NCI-H2227 treated with DMSO at 0.1 percent for 48 hours (cell line): ENCODE data around the gene SNX3.

Source experiments
- DNase-seq: peaks from one replicate; lab custom pipeline; 2025; lab: John Stamatoyannopoulos, UW

Gene SNX3

DNA sequence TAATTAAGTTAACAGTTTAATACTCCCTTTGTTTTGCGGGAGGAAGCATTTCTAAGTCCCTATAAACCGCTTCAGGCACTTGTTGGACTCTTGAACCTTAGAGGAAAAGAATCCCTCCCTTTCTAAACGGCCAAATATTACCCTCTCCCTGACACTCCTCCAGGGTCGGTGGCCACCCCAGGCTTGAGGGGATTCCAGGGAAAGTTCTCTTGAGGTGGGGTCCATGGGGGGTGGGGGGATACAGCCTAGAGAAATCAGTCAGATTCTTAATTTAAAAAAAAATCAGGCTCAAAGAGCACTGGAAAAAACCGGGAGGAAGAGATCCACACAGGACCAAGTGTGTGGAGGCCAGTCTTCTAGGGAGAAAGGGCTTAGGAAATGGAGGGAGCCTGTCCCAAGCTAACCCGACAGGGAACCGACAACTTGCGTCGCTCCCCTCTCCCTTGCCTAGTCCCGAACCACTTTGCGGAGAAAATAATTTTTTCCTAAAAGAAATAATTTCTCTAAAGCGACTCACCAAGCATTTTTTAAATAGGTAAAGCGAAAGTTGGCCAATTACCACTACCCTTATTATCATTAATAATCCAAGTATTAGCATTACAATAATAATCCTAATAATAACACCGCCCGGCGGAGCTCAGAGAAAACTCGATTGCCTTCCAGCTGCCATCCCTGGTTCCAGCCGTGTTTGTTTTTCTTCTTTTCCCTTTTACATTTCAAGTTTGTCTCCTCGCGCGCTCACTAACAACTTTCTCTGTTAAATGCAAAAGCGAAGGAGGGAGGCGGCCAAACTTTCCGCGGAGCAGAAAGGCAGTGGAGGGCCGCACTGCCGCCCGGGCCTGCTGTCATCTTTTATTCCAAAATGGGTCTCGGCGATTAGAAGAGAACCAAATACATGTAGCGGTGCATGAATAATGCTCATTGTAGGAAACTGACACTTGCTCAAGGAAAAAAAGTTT, 90.2 kb downstream of the SNX3 start:
- DNase-seq: no peak

DNA sequence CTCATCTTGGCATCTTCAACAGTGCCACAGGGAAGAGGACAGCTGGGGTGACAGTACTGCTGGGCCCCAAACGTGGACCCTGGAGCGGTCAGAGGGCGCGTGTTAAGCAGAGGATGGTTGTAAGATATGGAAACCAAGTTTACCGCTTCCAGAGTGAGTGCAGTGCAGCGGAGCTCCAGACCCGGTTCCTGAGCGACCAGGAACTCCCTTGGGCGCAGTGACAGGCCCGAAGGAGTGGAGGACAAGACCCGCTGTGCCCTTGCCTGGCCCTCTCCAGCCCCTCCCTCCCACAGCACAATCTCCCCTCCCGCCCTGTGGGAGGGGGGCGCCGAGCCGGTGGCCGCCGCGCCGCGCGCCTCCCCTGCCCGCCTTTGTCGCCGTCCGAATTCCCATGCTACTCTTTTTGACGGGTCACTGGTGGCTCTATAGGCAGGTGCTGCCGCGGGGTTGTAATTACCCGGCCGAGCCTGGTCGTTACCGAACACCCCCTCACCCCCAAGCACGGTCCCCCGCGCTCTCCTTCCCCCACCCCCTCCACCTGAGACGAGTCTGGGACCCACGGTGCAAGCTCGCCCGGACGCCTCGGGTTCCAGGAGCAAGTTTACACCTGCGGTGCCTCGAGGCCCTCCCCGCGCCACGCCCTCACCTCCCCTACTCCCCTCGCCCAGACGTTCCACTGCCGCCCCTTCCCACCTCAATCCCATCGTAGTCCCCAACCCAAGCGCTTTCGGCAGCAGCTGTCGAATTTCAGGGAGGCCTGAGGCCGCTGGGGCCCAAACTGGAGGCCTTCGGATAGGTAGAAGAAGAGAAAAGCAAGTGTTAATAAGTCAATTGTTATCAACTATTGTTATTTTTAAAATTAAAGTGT, 91.1 kb downstream of the SNX3 start:
- no peak for DNase-seq

DNA sequence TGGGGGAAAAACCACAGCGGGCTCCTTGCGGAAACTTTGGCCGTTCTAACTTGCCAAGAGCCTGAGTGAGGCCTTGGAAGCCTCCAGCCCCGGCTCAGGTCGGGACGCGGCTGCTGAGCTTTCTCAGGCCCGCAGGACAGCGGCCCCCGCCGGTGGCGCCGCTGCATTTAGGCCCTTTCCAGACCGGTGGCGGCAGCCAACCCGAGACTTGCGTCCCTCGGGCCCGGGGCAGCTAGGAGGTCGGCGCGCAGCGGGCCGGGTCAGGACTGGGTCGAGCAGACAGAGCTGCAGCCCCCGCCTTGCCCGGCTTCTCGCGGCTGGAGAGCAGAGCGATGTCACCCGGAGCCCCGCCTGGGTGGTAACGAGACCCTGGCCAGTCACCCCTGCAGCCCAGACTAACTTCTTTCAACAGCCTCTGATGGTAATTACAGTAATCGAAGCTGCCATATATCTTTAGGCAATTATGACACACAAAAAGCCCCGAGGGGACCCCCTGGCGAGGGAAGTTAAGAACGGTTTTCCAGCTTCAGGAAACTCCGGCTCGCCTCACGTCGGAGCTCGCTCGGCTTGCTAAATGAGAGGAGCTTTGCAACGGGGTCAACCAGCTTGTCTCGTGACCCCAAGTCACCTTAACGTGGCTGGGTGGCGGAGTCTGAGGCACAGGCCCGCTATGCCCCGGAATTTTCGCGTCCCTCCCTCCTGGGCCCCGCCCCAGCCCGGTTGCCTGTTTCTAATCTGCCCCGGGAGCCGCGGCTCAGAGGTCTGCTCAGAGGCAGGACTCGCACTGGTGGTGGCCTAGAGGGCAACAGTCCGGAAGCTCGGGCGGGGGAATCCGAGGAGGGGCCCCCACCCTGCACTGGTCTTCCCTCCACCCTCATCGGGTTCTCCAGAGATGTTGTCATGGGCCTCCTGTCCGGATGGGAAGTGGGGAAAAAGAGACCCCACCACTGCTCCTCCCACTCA, 92.1 kb downstream of the SNX3 start:
- peak; percentile 25 for DNase-seq

DNA sequence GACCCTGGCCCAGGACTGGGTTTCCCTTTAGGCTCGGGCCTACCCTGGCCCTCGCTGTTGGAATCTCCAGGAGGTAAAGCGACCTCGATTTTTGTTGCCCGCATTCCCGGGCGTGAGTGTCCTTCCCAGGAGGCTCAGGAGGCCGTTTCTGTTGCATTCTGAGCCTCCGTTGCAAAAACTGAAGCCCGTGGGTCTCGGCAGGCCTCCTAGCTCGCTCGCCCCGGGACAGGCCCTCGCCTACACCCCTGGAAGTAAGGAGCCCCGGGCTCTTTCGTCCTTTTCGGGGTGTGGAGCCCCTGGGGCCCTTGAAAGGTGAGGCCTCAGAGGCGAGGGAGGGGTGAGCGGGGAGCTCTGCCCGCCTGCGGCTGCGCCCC, 92.8 kb downstream of the SNX3 start:
- no peak for DNase-seq

DNA sequence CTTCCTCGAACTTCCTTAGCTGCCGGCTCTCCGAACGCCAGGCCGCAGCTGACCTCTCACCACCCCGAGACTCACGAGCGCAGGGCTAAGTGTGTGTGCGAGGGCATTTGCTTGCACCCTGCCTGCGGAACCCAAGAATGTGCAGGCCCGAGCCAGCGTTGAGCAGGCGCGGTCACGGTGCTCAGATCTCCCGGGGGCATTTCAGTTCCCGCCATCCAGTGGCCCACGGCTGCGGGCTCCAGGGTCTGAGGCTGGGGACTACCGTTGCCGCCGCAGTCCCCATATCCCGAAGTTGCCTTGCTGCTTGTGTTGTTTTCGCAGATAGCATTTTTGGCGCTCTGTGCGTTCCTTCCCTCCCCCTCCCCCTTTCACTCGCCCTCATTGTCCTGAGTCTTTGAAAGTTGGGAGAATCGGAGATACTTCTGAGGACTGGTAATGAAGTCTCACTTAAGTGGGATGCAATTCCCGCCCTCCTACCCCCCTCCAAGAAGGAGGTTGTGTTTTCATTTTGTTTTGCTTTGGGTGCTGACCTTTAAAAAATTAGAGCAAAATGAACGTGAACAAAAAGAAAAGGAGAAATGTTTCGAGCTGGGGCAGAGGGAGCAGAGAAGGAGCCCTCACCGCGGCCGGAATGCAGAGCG, 93.3 kb downstream of the SNX3 start:
- no peak for DNase-seq

DNA sequence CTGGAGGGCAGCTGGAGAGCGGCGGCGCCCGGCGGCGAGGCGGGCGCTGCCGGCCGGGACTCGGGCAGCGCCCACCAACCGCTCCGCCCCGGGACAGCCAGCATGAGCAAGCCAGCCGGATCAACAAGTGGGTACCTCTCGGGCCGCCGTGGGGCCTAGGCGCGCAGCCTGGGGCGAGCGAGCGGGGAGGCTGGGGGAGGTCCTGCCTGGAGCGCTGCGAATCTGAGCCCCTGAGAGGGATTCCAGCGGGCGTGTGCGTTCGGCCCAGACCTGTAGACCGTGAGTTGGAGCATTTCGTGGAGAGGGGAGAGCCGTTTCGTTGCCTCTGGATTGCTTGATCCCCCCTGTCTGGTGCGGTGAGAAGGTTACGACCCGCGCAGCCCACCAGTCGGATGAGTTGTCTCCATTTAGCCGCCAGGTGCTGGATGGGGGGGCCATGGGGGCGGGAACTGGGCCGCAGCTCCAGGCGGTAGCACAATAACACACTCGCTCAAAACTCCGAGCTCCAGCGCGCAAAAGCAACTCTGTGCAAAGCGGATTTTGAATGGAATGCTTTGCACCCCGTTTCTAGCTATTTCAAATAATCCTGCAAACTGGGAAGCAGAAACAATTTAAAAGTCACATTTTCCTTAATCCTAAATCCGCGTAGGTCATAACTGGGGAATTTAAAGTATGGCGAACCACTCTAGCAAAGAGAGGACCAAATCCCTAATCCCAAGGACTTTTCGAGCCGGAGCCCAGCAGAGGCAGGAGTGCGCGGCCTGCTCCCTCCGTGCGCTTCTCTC, 94.0 kb downstream of the SNX3 start:
- no peak for DNase-seq

DNA sequence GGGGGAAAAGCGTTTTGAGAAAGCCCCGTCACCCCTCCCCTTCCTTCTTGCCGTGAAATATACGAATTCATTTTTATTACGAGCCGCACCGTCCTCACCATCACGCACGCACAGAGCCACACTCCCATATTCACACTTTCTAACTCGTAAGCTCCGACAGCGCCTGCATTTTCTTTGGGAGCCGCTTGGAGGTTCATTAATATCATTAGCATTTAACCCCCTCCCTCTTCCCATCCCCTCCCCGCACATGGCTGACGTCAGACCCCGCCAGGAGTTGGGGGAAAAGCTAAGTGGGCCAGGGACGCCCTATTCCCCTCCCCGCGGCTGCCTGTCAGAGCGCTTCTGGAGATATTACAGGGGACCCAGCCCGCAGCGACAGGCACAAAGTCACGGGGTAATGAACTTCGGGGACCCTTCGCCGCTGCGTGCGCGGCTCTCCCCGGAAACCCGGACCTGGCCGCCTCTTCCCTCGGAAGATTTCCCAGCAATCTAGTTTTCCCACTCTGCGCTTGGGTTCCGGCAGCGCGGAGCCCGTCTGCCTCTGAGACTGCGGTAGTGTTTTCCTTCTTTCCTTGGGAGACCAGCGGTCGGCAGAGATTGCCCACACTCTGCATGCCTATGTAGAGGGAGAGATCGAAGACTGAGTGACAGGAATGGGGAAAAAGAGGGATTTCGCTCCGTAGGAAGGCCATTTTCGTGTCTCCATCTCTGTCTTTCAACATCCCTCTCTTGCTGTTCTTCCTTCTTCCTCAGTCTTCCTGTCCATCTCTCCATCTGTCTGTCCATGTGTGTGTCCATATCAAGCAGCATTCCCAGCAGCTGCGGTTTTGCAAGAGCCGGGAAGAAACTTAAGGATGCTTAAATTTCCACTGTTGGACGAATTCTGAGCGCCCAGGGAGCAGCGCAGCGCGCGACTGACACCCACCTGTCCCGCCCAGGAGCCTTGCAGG, 94.9 kb downstream of the SNX3 start, which contains the start of gene NR2E1:
Gene NR2E1, plus strand, starts transcription at position 309 of the 950 bp plus-strand sequence. CDS start 744 bp downstream, outside the sequence.
- no peak for DNase-seq

DNA sequence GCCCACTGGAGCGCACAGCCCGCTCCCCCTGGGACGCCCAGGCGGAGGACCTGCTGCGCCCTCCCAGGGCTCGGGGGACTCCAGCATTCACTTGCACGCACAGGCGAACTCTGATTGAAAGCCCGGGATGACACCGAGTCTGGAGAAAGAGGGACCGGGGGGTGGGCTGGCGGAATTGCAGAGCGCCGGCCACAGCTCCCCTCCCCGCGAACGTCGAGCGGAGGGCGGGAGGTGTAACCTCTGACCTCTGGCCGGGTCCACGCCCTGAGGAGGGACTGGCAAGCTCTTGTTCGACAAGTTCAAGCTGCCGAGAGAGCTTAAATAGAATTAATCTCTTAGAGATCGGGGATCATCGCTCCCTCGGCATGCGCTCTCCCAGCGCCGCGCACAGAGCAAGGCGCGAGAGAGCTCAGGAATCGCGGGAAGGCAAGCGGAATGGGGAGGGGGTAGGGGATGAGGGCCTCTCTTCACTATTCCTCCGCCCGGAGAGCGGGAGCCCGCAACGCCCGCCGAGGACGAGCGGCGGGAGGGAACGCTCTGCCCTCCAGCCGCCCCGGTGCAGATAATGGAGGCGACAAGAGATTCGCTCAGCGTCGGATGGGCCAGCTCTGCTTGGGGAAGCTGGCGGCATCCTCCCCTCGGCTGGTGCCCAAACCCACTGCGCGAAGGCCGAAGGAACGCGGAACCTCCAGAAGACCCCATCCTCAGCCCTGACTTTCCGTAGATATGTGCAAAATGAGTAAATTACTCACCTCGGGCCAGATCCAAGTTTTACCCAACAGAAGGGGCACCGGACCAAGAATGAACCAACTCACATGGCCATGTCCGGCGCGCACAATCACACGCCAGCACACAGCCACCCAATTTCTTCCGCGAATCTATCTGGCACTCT, 95.8 kb downstream of the SNX3 start:
- DNase-seq: no peak

DNA sequence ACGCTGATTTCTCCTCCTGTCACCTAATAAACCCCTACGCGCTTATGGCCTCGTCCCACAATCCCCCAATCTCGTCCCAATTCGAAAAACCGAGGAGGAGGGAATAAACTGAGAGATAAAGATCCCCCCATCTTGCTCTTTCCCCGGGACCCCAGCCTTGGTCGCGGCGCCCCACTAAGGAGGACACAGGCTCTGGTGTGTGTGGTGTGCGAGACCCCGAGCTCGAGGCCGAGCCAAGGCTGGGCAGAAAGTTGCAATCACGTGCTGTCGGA, 96.4 kb downstream of the SNX3 start:
- no peak for DNase-seq

DNA sequence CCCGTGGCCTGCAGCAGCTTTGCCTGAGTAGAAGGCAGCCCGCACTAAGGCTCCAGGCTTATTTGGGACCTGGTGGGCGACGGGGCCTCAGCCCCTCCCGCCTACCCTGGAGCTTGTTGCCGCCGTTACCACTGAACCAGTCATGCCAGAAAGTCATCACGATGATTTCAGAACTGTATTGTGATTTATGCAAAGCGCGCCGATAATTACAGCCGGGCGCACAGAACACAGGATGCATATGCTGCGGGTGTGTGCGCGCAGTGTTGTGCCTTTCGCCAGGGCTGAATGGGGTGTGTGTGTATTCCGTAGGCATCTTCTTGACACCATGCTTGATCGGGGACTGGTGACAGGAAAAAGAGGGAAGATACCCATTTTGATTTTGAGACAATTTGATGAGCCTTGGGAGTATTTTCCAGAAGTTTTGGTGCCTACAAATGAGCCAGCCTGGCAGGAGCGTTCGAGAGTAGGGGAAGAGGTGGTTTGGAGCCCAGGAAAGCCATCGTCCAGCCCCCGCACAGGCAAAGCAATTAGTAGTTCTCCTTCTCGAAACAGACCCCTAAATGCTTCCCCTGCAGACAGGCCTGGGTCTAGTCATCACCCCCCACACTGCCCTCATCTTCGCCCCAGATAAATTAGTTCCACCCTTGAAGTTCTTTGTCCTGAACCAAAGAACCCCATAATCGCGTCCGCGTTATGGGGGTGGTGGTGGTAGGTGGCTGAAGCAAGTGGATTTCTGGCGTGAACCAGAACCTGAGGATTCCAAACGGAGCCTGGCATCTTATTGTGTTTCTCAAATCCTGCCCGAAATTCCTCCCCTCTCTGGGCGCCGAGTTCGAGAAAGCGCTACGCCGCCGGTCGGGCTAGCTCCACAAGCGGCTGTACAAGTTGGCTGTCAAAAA, 96.9 kb downstream of the SNX3 start:
- DNase-seq: no peak

DNA sequence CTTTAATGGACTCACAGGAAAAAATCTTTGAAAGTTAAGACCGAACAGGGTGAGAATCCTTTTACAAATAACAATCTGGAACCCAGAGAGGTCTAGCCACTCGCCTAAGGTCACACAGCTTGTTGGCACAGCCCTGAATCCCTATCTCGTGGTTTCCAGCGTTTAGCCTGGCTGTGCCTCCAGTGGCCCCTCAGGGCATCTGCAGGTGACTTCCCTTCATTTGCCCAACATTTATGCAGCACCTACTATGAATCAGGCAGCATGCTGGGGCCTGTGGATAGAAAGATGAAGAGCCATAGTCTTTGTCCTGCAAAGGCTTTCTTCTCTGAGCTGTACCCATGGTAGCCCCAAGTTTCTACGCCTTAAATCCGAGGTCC, 97.6 kb downstream of the SNX3 start:
- DNase-seq: no peak

DNA sequence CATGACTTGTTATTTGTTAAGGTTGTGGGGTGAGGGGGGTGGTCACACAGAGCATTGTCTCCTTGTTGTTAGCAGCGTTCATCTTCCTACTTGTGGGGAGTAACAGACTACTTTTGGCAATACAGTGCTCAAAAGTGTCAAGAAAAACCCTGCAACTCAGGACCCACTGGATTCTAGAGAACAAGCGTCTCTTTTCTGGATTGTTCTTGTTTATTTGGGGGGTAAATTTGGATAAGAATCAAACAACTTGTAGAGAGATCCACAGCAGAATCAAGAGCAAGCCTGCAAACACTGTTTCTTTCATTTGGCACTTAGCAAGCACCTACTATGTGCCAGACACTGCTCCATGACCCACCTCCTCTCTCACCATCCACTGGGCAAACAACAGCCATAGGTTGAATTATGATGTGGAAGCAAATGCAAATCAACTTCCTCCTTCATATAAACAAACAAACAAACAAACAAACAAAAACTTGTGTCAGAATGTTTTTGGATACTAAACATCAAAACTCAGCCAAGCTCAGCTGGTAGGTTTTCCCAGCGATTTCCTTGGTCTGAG, 99.0 kb downstream of the SNX3 start:
- no peak for DNase-seq
